ENCODE data around the gene CECR2.

- TF ChIP-seq YY1 (IDR thresholded peaks at IDR 0.05; ENCODE audit: insufficient read depth, insufficient read length) (no peak), ZNF274 (IDR thresholded peaks at IDR 0.05; ENCODE audit: low read depth, low read length) (no peak)
Measured at GRCh38 chr22:17512960-17513359, 143.7 kb downstream of the CECR2 start.
